A549 (cell line): ENCODE measurements around the gene RAB8A. TPM values are rescaled to one million over a fixed set of nuclear protein-coding genes. Genes with fewer than 3 reads are reported as not detected.
A peak's percentile ranks its signal among the peaks of the same experiment; 100 is the strongest.
"Not testable (repeated sequence)": the region's sequence is repeated elsewhere in the genome, so short reads cannot be mapped to it uniquely, and the experiment has no call there.

Source experiments
- ATAC-seq, 2 experiments: fragments of 200-7000 bp in 1 of 2; fragments of >200 bp in 1 of 2; cut with Nextera tagmentation in 1 of 2; cut with Tn5 transposase in 1 of 2; 3 replicates each; pipeline versions ENCODE4 v1.8.0 to v1.9.1; 2018 to 2020; ENCODE audit warnings: mild to moderate bottlenecking in 1 of 2, moderate library complexity in 1 of 2
- CTCF ChIA-PET: fragments of 300-600 bp; sonication (Branson Sonifier 250); formaldehyde crosslinking; extraction: SDS; loops from one replicate; lab custom pipeline; 2021; ENCODE audit warnings: antibody characterized with exemption, inconsistent platforms; lab: Yijun Ruan, JAX
- POLR2A ChIA-PET: fragments of 350-600 bp; formaldehyde crosslinking; extraction: SDS; loops from one replicate; lab custom pipeline; 2021; ENCODE audit warnings: antibody characterized with exemption, inconsistent platforms; lab: Yijun Ruan, JAX
- DNase-seq, 2 experiments: peaks; one replicate each; pipeline versions ENCODE4 v3.0.0 to v3.0.0-alpha.2; 2011 to 2016; ENCODE audit warnings: low read depth in 1 of 2, low spot score in 1 of 2
- FAIRE-seq: peaks from 2 replicates; lab custom pipeline; 2011; peaks lifted over from hg19 to GRCh38; lab: Jason Lieb, UNC
- H3K27ac ChIP-seq, 2 experiments: fragments of >200 bp; sonication (Bioruptor Twin); formaldehyde crosslinking; 3 replicates each; pipeline ENCODE4 v1.5.1; 2016 to 2017
- H3K4me1 ChIP-seq: fragments of >200 bp; sonication (Bioruptor Twin); formaldehyde crosslinking; 3 replicates; pipeline ENCODE4 v1.6.1; 2016
- H3K4me2 ChIP-seq: fragments of >200 bp; sonication (Bioruptor Twin); formaldehyde crosslinking; 3 replicates; pipeline ENCODE4 v1.6.1; 2016
- H3K4me3 ChIP-seq: fragments of >200 bp; sonication (Bioruptor Twin); formaldehyde crosslinking; 3 replicates; pipeline ENCODE4 v1.5.1; 2016
- H3K9me3 ChIP-seq: fragments of >200 bp; sonication (Bioruptor Twin); formaldehyde crosslinking; 3 replicates; pipeline ENCODE4 v1.6.1; 2016
- BHLHE40 ChIP-seq: IDR thresholded peaks from 2 replicates; pipeline ENCODE4 v1.6.1; 2012; ENCODE audit warnings: low read depth, low read length, inconsistent platforms
- CEBPB ChIP-seq, 2 experiments: fragments of >200 bp in 1 of 2; sonication (Bioruptor Twin) in 1 of 2; formaldehyde crosslinking in 1 of 2; IDR thresholded peaks; 2 replicates each; pipeline ENCODE4 v1.6.1; 2012 to 2016
- EHMT2 ChIP-seq: fragments of 200-600 bp; sonication (generic); IDR thresholded peaks from 2 replicates; pipeline ENCODE4 v1.6.1; 2016; ENCODE audit warnings: antibody characterized with exemption, low read depth, mild to moderate bottlenecking, moderate library complexity
- FOSB ChIP-seq: fragments of 250-450 bp; sonication (Bioruptor Pico); IDR thresholded peaks from 2 replicates; pipeline ENCODE4 v1.5.0; 2020; ENCODE audit warnings: mild to moderate bottlenecking, moderate library complexity
- HDAC2 ChIP-seq: fragments of 200-600 bp; sonication (generic); IDR thresholded peaks from 2 replicates; pipeline ENCODE4 v1.6.1; 2016
- HOXB13 ChIP-seq: fragments of 250-450 bp; sonication (Bioruptor Pico); IDR thresholded peaks from 2 replicates; pipeline ENCODE4 v1.5.0; 2020; ENCODE audit warnings: low read depth, mild to moderate bottlenecking, moderate library complexity
- KDM5A ChIP-seq: fragments of 200-600 bp; sonication (generic); IDR thresholded peaks from 2 replicates; pipeline ENCODE4 v1.6.1; 2016; ENCODE audit warnings: antibody characterized with exemption, mild to moderate bottlenecking
- MAZ ChIP-seq: fragments of 150-350 bp; IDR thresholded peaks from 2 replicates; pipeline ENCODE4 v1.6.1; 2014; ENCODE audit warnings: antibody characterized with exemption, low read depth, low read length, borderline replicate concordance
- MYC ChIP-seq: IDR thresholded peaks from 2 replicates; pipeline ENCODE4 v1.6.1; 2012; ENCODE audit warnings: mild to moderate bottlenecking, inconsistent platforms, low read length, improper control_type of control experiment, borderline replicate concordance
- PHF8 ChIP-seq: fragments of 200-600 bp; sonication (generic); IDR thresholded peaks from 2 replicates; pipeline ENCODE4 v1.6.1; 2016; ENCODE audit warnings: low read depth, mild to moderate bottlenecking, antibody characterized with exemption, moderate library complexity, borderline replicate concordance
- POLR2AphosphoS2 ChIP-seq: conservative IDR thresholded peaks from 2 replicates; pipeline ENCODE4 v1.6.1; 2012; ENCODE audit warnings: low read length, improper control_type of control experiment, inconsistent platforms
- RARB ChIP-seq: fragments of 250-450 bp; sonication (Bioruptor Pico); IDR thresholded peaks from 2 replicates; pipeline ENCODE4 v1.8.0; 2021; ENCODE audit warnings: mild to moderate bottlenecking, moderate library complexity
- REST ChIP-seq: fragments of 200-600 bp; sonication (generic); IDR thresholded peaks from 2 replicates; pipeline ENCODE4 v1.6.1; 2016; ENCODE audit warnings: antibody characterized with exemption, mild to moderate bottlenecking, moderate library complexity
- SMC3 ChIP-seq: fragments of >200 bp; sonication (Bioruptor Twin); formaldehyde crosslinking; IDR thresholded peaks from 3 replicates; pipeline ENCODE4 v1.6.1; 2018; ENCODE audit warnings: inconsistent platforms
- TFCP2L1 ChIP-seq: fragments of 250-450 bp; sonication (Bioruptor Pico); IDR thresholded peaks from 2 replicates; pipeline ENCODE4 v1.5.0; 2021; ENCODE audit warnings: mild to moderate bottlenecking
- USF2 ChIP-seq: fragments of 450-650 bp; IDR thresholded peaks from 2 replicates; pipeline ENCODE4 v1.6.1; 2014; ENCODE audit warnings: antibody characterized with exemption
- WGBS: methylation state at CpG from one replicate; pipeline ENCODE4 v1.1.6; 2017; ENCODE audit errors: missing lambda C conversion rate; 5-methylcytosine and 5-hydroxymethylcytosine counted together
- polyA plus RNA-seq, 4 experiments: library from polyadenylated mRNA; depleted of rRNA in 3 of 4; stranded (reverse); fragments of >200 nt; fragmentation: RNase III in 1 of 4; extraction: RNeasy Plus Mini Kit Qiagen cat#74134 plus additional on column Dnase treatment in 1 of 4; gene quantifications; 2 replicates in 3 of 4; 3 replicates in 1 of 4; pipeline ENCODE4 v1.2.3, GENCODE V29; 2011 to 2017

RAB8A gene
- polyA plus RNA-seq, 2 of the 4 experiments (the other 2 are of a cell fraction) = 89.2 to 91.4 TPM

DNA sequence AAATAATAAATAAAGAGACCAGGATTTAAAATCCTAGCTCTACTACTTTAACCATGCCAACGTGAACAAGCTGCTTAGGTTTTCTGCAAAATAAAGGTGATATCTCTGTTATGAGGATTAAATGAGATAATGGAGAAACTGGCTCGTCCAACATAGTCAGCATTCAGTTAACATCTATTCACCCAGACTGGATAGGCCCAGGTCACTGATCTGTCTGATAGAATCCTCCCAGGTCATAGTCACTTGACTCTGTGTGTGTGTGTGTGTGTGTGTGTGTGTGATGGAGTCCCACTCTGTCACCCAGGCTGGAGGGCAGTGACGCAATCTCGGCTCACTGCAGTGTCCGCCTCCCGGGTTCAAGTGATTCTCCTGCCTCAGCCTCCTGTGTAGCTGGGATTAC is 12.9 kb upstream of the RAB8A start:
- ChIA-PET CTCF (interaction anchor here (0.6 to 2.6 kb wide), 3 partner anchors 10 to 285 kb away, joined by 3 to 12 read pairs (median 4); partner anchors contain the start of gene RAB8A), POLR2A (no interaction called here)
- peak in 1 of 2 experiments; percentile 24; a peak in 1 of 4 replicates for TF ChIP-seq CEBPB (IDR thresholded peaks at IDR 0.05)
- TF ChIP-seq POLR2AphosphoS2 = peak; percentile 87
- no peak for TF ChIP-seq SMC3
- no peak for DNase-seq
- no peak for FAIRE-seq
- Histone ChIP-seq H3K4me3 (no peak overlapping the region), H3K4me2 (no peak overlapping the region), H3K4me1 (peaks cover 45% of the 10 kb centered on the region), H3K9me3 (no peaks in the 10 kb centered on the region), H3K27ac (no peak overlapping the region)
- WGBS = 95% methylated on average over 6 of the region's 6 CpGs
- no peak for ATAC-seq

GRCh38 chr19:16099314-16099965 is 12.2 kb upstream of the RAB8A start:
- ATAC-seq, H3K4me2 ChIP-seq, FAIRE-seq, H3K4me3 ChIP-seq, H3K9me3 ChIP-seq, POLR2A ChIA-PET, DNase-seq: not testable (repeated sequence)
- Histone ChIP-seq H3K27ac (0 out of 6 replicates have a peak overlapping the region, but pooled peaks of 1 of the 2 experiments have one; percentile 26), H3K4me1 (peaks cover 39% of the 10 kb centered on the region)
- 88% methylated on average over 8 of the region's 8 CpGs for WGBS
- CTCF ChIA-PET = interaction anchor here (1.3 to 2.6 kb wide), 3 partner anchors 9 to 13 kb away, joined by 4 to 12 read pairs (median 4); partner anchors contain the start of gene RAB8A

GRCh38 chr19:16100524-16100923 is 11.2 kb upstream of the RAB8A start:
- 94% methylated on average over 4 of the region's 4 CpGs for whole genome bisulfite sequencing
- Histone ChIP-seq H3K4me1 (peaks cover 28% of the 10 kb centered on the region), H3K27ac (no peak overlapping the region), H3K4me3 (no peak overlapping the region), H3K4me2 (no peak overlapping the region), H3K9me3 (no peaks in the 10 kb centered on the region)
- CTCF ChIA-PET = interaction anchor here (1.3 to 2.6 kb wide), 2 partner anchors 11 to 14 kb away, joined by 4 to 12 read pairs; partner anchors contain the start of gene RAB8A
- no peak for TF ChIP-seq SMC3
- FAIRE-seq (no peak), DNase-seq (no peak), ATAC-seq (no peak)
- POLR2A ChIA-PET = no interaction called here

DNA sequence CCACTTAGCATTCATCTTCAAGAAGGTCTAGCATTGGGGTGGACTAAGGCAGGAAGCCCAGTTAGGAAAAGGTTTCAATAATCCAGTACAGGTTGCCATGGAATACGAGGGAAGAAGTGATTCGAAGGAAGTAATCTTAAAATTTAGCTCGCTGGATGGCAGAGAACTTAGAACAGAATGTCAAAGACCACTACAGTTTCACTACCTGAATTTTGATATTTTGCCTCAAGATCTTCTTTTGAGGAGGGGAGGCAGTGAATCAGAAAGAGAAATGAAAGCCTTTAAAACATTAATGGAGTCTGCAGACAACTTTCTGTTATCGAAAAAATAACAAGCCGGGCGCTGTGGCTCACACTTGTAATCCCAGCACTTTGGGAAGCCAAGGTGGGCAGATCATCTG is 7.0 kb upstream of the RAB8A start:
- Histone ChIP-seq H3K4me2 (no peak overlapping the region), H3K9me3 (no peaks in the 10 kb centered on the region), H3K4me1 (peaks cover 14% of the 10 kb centered on the region), H3K4me3 (no peak overlapping the region), H3K27ac (no peak overlapping the region)
- TF ChIP-seq TFCP2L1 (CRISPR knock-in tag) (no peak), BHLHE40 (no peak), SMC3 (no peak), HDAC2 (no peak), KDM5A (no peak), HOXB13 (no peak), FOSB (no peak), CEBPB (IDR thresholded peaks at IDR 0.05) (no peak), MYC (no peak)
- DNase-seq (no peak), FAIRE-seq (no peak), ATAC-seq (peak; percentile 6 to 12; a peak in 2 of 6 replicates)
- WGBS = 92% methylated on average over 6 of the region's 6 CpGs
- ChIA-PET CTCF (interaction anchor here (1.5 kb wide), 1 partner anchor 64 kb away, joined by 3 read pairs; no protein-coding TSS in a partner anchor), POLR2A (no interaction called here)

DNA sequence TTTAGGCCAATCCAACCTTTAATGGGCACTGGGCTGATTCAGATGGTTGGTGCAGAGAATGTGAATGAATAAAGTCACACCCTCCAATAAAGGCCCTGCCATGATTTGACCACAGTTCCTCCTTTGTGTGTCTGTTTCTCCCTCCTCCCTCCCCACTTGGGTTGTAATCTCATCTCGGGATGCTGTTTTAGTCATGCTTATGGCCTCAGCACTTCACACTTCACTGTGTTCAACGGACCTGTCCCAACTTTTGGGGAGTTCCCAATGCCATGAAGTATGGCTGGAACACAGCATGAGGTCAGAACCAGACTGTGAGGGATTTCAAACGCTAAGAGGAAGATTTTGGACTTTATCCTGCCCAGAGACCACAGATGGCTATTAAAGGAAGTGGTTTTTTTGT is 5.6 kb upstream of the RAB8A start:
- TF ChIP-seq MAZ (no peak), EHMT2 (no peak), RARB (CRISPR knock-in tag) (no peak), KDM5A (no peak), REST (no peak), USF2 (no peak), PHF8 (no peak)
- TF ChIP-seq, all 56 proteins: peak for 0
- no peak overlapping the region for H3K4me2 ChIP-seq
- H3K4me1 ChIP-seq = peaks cover 20% of the 10 kb centered on the region
- no peak for FAIRE-seq
- no peaks in the 10 kb centered on the region for H3K9me3 ChIP-seq
- CTCF ChIA-PET = interaction anchor here (2.8 kb wide), 1 partner anchor 64 kb away, joined by 10 read pairs; no protein-coding TSS in a partner anchor
- H3K27ac ChIP-seq = peak overlapping the region in 1 of 2 experiments; percentile 55; a peak in 4 of 6 replicates
- DNase-seq = peak in 1 of 2 experiments; percentile 66
- peak; percentile 51 to 57 for ATAC-seq
- POLR2A ChIA-PET = no interaction called here
- WGBS = 13% methylated on average over 3 of the region's 3 CpGs
- no peak overlapping the region for H3K4me3 ChIP-seq
